B cell (primary cell): ENCODE data around the gene MAP3K14. TPM values are rescaled to one million over a fixed set of nuclear protein-coding genes. Genes with fewer than 3 reads are reported as not detected.
A peak's percentile ranks its signal among the peaks of the same experiment; 100 is the strongest.

Experiments
- ATAC-seq: fragments of 200-7000 bp; cut with Tn5 transposase; one replicate; pipeline ENCODE4 v1.10.0; 2021; ENCODE audit warnings: low read depth, mild to moderate bottlenecking, moderate number of reproducible peaks, moderate library complexity
- CTCF ChIA-PET: fragments of 350-600 bp; sonication (Branson Sonifier 250); formaldehyde crosslinking; loops from one replicate; lab custom pipeline; 2021; ENCODE audit warnings: antibody characterized with exemption, inconsistent platforms; lab: Charles Lee
- POLR2A ChIA-PET: fragments of 350-600 bp; sonication (Branson Sonifier 250); formaldehyde crosslinking; loops from one replicate; lab custom pipeline; 2021; ENCODE audit warnings: antibody characterized with exemption; lab: Charles Lee
- DNase-seq: peaks from one replicate; pipeline ENCODE4 v3.0.0; 2013
- H2AFZ ChIP-seq: 2 replicates; pipeline ENCODE4 v1.6.1; 2012; ENCODE audit warnings: mild to moderate bottlenecking, low read depth, low read length; ENCODE audit not compliant: insufficient read depth, poor library complexity, severe bottlenecking
- H3K27ac ChIP-seq, 2 donors: 1 replicate in 1 of 2; 2 replicates in 1 of 2; pipeline ENCODE4 v1.5.1; 2012 to 2013; ENCODE audit warnings: low read length in 2 of 2, mild to moderate bottlenecking in 2 of 2, moderate library complexity in 1 of 2
- H3K27me3 ChIP-seq, 4 experiments: fragments of 200-600 bp in 1 of 4; sonication (generic) in 1 of 4; replicated peaks in 1 of 4; 1 replicate in 2 of 4; 2 replicates in 2 of 4; pipeline versions ENCODE4 v1.6.1 to v1.7.0; 2013 to 2016; ENCODE audit warnings: low read length in 3 of 4, mild to moderate bottlenecking in 2 of 4, mixed read lengths in 1 of 4, moderate library complexity in 1 of 4; ENCODE audit not compliant: insufficient read depth in 4 of 4, control insufficient read depth in 3 of 4; ENCODE audit errors: control extremely low read depth in 1 of 4
- H3K36me3 ChIP-seq, 2 experiments: replicated peaks in 1 of 2; 1 replicate in 1 of 2; 2 replicates in 1 of 2; pipeline versions ENCODE4 v1.6.1 to v1.7.1; 2013; ENCODE audit warnings: low read length in 1 of 2; ENCODE audit not compliant: insufficient read depth in 2 of 2, control insufficient read depth in 1 of 2; ENCODE audit errors: control extremely low read depth in 1 of 2, extremely low read depth in 1 of 2
- H3K4me1 ChIP-seq, 2 donors: fragments of 200-600 bp in 1 of 2; sonication (generic) in 1 of 2; 1 replicate in 1 of 2; 2 replicates in 1 of 2; pipeline versions ENCODE4 v1.5.1 to v1.6.1; 2013 to 2017; ENCODE audit warnings: low read length in 2 of 2; ENCODE audit not compliant: control insufficient read depth in 2 of 2, insufficient read depth in 2 of 2
- H3K4me2 ChIP-seq: replicated peaks from 2 replicates; pipeline ENCODE3; 2012; ENCODE audit warnings: mild to moderate bottlenecking, low read depth, low read length; ENCODE audit not compliant: poor library complexity, severe bottlenecking
- H3K4me3 ChIP-seq, 5 experiments: fragments of 200-600 bp in 1 of 5; sonication (generic) in 1 of 5; 1 replicate in 3 of 5; 2 replicates in 2 of 5; pipeline versions ENCODE4 v1.5.1 to v1.7.0; 2011 to 2016; ENCODE audit warnings: low read length in 4 of 5, mild to moderate bottlenecking in 4 of 5, low read depth in 2 of 5, control low read depth in 1 of 5, moderate library complexity in 1 of 5; ENCODE audit not compliant: insufficient read depth in 1 of 5; ENCODE audit errors: control extremely low read depth in 1 of 5, extremely low read depth in 1 of 5
- H3K79me2 ChIP-seq: fragments of 200-600 bp; sonication (generic); one replicate; pipeline ENCODE4 v1.6.0; 2016; ENCODE audit warnings: low read length; ENCODE audit not compliant: control insufficient read depth, insufficient read depth
- H3K9ac ChIP-seq: fragments of 200-600 bp; sonication (generic); 2 replicates; pipeline ENCODE4 v1.6.1; 2017; ENCODE audit warnings: mild to moderate bottlenecking, low read length, moderate library complexity
- H3K9me3 ChIP-seq, 3 donors: one replicate each; pipeline versions ENCODE4 v1.6.1 to v1.7.1; 2013; ENCODE audit warnings: low read length in 2 of 3; ENCODE audit not compliant: control insufficient read depth in 2 of 3, insufficient read depth in 1 of 3; ENCODE audit errors: control extremely low read depth in 1 of 3
- H4K20me1 ChIP-seq: 2 replicates; pipeline ENCODE4 v1.6.0; 2012; ENCODE audit warnings: mild to moderate bottlenecking, low read length; ENCODE audit not compliant: insufficient read depth, control insufficient read depth, poor library complexity, severe bottlenecking
- H3K27ac Mint-ChIP-seq: one replicate; pipeline ENCODE4 v1.8.0; 2021; ENCODE audit warnings: mixed read lengths
- H3K27me3 Mint-ChIP-seq: one replicate; pipeline ENCODE4 v1.8.0; 2021; ENCODE audit warnings: mixed read lengths
- H3K4me1 Mint-ChIP-seq: one replicate; pipeline ENCODE4 v1.8.0; 2021; ENCODE audit warnings: mixed read lengths
- H3K4me3 Mint-ChIP-seq: one replicate; pipeline ENCODE4 v1.8.0; 2021; ENCODE audit warnings: mixed read lengths
- H3K9me3 Mint-ChIP-seq: one replicate; pipeline ENCODE4 v1.8.0; 2022; ENCODE audit warnings: mixed read lengths; ENCODE audit not compliant: insufficient read depth
- EZH2 ChIP-seq: IDR thresholded peaks from 2 replicates; pipeline ENCODE4 v1.6.1; 2012; ENCODE audit warnings: borderline replicate concordance, low read depth, mild to moderate bottlenecking, moderate library complexity, low read length; ENCODE audit not compliant: insufficient read depth, poor library complexity, severe bottlenecking
- WGBS: methylation state at CpG from one replicate; pipeline ENCODE4 v1.1.5; 2013; ENCODE audit warnings: missing lambda C conversion rate; ENCODE audit not compliant: insufficient coverage; 5-methylcytosine and 5-hydroxymethylcytosine counted together
- intact Hi-C: fragments of 100-400 bp; cut with micrococcal nuclease; formaldehyde crosslinking; loops from one replicate; pipeline ENCODE4 v1.10.0; 2022
- polyA plus RNA-seq: library from polyadenylated mRNA; depleted of rRNA; stranded (reverse); fragments of >200 nt; gene quantifications from 2 replicates; pipeline ENCODE4 v1.2.3, GENCODE V29; 2012
- total RNA-seq, 2 donors: library from RNA; stranded (reverse); fragments of 120-200 nt in 1 of 2; gene quantifications; 1 replicate in 1 of 2; 2 replicates in 1 of 2; pipeline versions ENCODE4 v1.2.3 to v1.2.4, GENCODE V29; 2013 to 2022
- TF ChIP-seq, protein P1 (sequence below): fragments of 200-600 bp; IDR thresholded peaks from one replicate; pipeline ENCODE4 v1.8.0; 2022; ENCODE audit warnings: antibody characterized with exemption, mild to moderate bottlenecking

MAP3K14 gene
- total and polyA plus RNA-seq, 2 donors (not counting 1 experiment from before 2014, with no cell fraction given): 66.1 to 84.1 TPM

DNA sequence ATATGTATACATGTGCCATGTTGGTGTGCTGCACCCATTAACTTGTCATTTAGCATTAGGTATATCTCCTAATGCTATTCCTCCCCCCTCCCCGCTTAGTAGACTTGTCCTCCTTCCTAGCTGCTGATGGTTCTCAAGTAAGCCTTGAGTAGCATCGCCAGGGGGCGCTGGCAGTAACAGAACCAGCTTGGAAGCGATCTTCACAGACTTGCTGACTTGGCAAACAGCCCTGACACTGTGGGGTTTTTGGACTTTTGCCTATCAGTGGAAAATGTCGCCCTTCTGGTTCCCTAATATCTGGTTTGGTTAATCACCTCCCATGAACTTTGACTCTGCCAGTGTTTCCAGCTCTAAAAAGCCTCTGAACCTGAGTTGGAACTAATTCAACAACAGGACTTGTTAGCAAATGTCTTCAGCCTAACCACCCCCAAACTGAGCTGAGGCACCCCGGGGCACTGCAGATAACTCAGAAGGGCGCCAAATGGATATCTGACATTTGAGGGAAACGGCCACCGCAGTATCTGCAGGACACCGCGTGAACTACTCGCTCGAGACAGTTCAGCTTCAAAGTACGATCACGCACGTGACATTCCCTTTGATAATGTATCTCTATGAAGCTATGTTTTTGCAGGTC lies 39.5 kb downstream of the MAP3K14 start:
- Mint-ChIP-seq H3K9me3 (no peaks in the 10 kb centered on the region), H3K27me3 (no peaks in the 10 kb centered on the region), H3K4me1 (peaks cover 6% of the 10 kb centered on the region), H3K4me3 (no peak overlapping the region), H3K27ac (no peak overlapping the region)
- no peaks in the 10 kb centered on the region for H3K27me3 ChIP-seq
- intact Hi-C loops: loop anchor here (1.0 to 2.0 kb wide), 4 partner anchors 40 to 108 kb away; partner anchors contain the start of gene MAP3K14
- H3K9ac ChIP-seq: no peak overlapping the region
- ChIA-PET POLR2A (interaction anchor here (0.7 to 2.1 kb wide), 8 partner anchors 26 to 129 kb away, joined by 3 to 18 read pairs (median 5); partner anchors contain the start of genes HEXIM1 and MAP3K14), CTCF (interaction anchor here (0.6 to 17.0 kb wide), 51 partner anchors 9 to 555 kb away, joined by 3 to 520 read pairs (median 6); partner anchors contain the start of genes ACBD4, FMNL1 and MAP3K14)
- peaks cover 0 to 41% of the 10 kb centered on the region in 2 experiments for H3K36me3 ChIP-seq
- 48% methylated on average over 13 of the region's 16 CpGs for WGBS
- ATAC-seq (peak; percentile 94), DNase-seq (peak; percentile 91)
- peaks cover 28% of the 10 kb centered on the region for H3K79me2 ChIP-seq
- H3K4me1 ChIP-seq: peaks cover 4 to 5% of the 10 kb centered on the region in 2 donors
- H3K4me2 ChIP-seq: no peak overlapping the region
- H2AFZ ChIP-seq: no peak overlapping the region
- TF ChIP-seq, protein P1, sequence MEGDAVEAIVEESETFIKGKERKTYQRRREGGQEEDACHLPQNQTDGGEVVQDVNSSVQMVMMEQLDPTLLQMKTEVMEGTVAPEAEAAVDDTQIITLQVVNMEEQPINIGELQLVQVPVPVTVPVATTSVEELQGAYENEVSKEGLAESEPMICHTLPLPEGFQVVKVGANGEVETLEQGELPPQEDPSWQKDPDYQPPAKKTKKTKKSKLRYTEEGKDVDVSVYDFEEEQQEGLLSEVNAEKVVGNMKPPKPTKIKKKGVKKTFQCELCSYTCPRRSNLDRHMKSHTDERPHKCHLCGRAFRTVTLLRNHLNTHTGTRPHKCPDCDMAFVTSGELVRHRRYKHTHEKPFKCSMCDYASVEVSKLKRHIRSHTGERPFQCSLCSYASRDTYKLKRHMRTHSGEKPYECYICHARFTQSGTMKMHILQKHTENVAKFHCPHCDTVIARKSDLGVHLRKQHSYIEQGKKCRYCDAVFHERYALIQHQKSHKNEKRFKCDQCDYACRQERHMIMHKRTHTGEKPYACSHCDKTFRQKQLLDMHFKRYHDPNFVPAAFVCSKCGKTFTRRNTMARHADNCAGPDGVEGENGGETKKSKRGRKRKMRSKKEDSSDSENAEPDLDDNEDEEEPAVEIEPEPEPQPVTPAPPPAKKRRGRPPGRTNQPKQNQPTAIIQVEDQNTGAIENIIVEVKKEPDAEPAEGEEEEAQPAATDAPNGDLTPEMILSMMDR: peak; percentile 77
- TF ChIP-seq EZH2: no peak
- H3K27ac ChIP-seq: peak overlapping the region in 1 of 2 donors; percentile 48
- H4K20me1 ChIP-seq: peaks cover 38% of the 10 kb centered on the region
- no peak overlapping the region for H3K4me3 ChIP-seq
- no peaks in the 10 kb centered on the region for H3K9me3 ChIP-seq

DNA sequence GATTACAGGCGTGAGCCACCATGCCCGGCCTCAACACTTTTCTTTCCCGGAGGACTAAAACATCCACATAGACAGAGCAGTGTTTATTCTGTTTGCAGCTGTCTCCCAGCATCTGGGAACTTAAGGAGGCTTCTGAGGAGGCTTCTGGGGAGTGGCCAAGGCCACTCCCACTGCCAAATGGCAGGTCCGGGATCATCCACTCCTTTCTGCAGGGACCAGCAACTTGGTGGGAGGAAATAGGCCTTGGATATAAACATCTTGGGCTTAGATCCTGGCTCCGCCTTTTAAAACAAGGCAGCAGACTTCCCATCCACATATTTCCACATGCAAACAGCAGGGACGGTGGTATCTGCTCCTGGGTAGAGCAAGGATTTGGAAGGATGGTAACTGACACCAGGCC lies 40.8 kb downstream of the MAP3K14 start:
- Histone ChIP-seq H3K27me3 (no peaks in the 10 kb centered on the region), H3K9ac (no peak overlapping the region), H3K27ac (no peak overlapping the region), H3K4me2 (no peak overlapping the region), H4K20me1 (peaks cover 49% of the 10 kb centered on the region), H3K9me3 (no peaks in the 10 kb centered on the region), H3K4me1 (peaks cover 4 to 5% of the 10 kb centered on the region in 2 donors), H2AFZ (no peak overlapping the region), H3K4me3 (no peak overlapping the region), H3K79me2 (peaks cover 25% of the 10 kb centered on the region), H3K36me3 (peaks cover 0 to 44% of the 10 kb centered on the region in 2 experiments)
- Mint-ChIP-seq H3K4me1 (peaks cover 6% of the 10 kb centered on the region), H3K27me3 (no peaks in the 10 kb centered on the region), H3K27ac (peak overlapping the region; percentile 15), H3K9me3 (no peaks in the 10 kb centered on the region), H3K4me3 (no peak overlapping the region)
- POLR2A ChIA-PET: interaction anchor here (0.8 to 1.9 kb wide), 3 partner anchors 37 to 109 kb away, joined by 3 to 7 read pairs (median 6); partner anchors contain the start of gene FMNL1
- ATAC-seq (no peak), DNase-seq (no peak)
- WGBS: 100% methylated on average over 2 of the region's 6 CpGs
- TF ChIP-seq EZH2: no peak
- TF ChIP-seq, protein P1: no peak
- CTCF ChIA-PET: interaction anchor here (0.9 to 17.0 kb wide), 19 partner anchors 10 to 137 kb away, joined by 3 to 520 read pairs (median 17); partner anchors contain the start of genes FMNL1 and MAP3K14
- intact Hi-C loops: loop anchor here (2.0 kb wide), 1 partner anchor 57 kb away; no protein-coding TSS in a partner anchor
